A549 (cell line): ENCODE results near the gene RASL10A. TPM values are rescaled to one million over a fixed set of nuclear protein-coding genes. Genes with fewer than 3 reads are reported as not detected.
A peak's percentile ranks its signal among the peaks of the same experiment; 100 is the strongest.

ENCODE experiments used
- ATAC-seq, 2 experiments: fragments of 200-7000 bp in 1 of 2; fragments of >200 bp in 1 of 2; cut with Nextera tagmentation in 1 of 2; cut with Tn5 transposase in 1 of 2; 3 replicates each; pipeline versions ENCODE4 v1.8.0 to v1.9.1; 2018 to 2020; ENCODE audit warnings: mild to moderate bottlenecking in 1 of 2, moderate library complexity in 1 of 2
- CTCF ChIA-PET: fragments of 300-600 bp; sonication (Branson Sonifier 250); formaldehyde crosslinking; extraction: SDS; loops from one replicate; lab custom pipeline; 2021; ENCODE audit warnings: antibody characterized with exemption, inconsistent platforms; lab: Yijun Ruan, JAX
- POLR2A ChIA-PET: fragments of 350-600 bp; formaldehyde crosslinking; extraction: SDS; loops from one replicate; lab custom pipeline; 2021; ENCODE audit warnings: antibody characterized with exemption, inconsistent platforms; lab: Yijun Ruan, JAX
- DNase-seq, 2 experiments: peaks; one replicate each; pipeline versions ENCODE4 v3.0.0 to v3.0.0-alpha.2; 2011 to 2016; ENCODE audit warnings: low read depth in 1 of 2, low spot score in 1 of 2
- FAIRE-seq: peaks from 2 replicates; lab custom pipeline; 2011; peaks lifted over from hg19 to GRCh38; lab: Jason Lieb, UNC
- H3K27ac ChIP-seq, 2 experiments: fragments of >200 bp; sonication (Bioruptor Twin); formaldehyde crosslinking; 3 replicates each; pipeline ENCODE4 v1.5.1; 2016 to 2017
- H3K4me1 ChIP-seq: fragments of >200 bp; sonication (Bioruptor Twin); formaldehyde crosslinking; 3 replicates; pipeline ENCODE4 v1.6.1; 2016
- H3K4me2 ChIP-seq: fragments of >200 bp; sonication (Bioruptor Twin); formaldehyde crosslinking; 3 replicates; pipeline ENCODE4 v1.6.1; 2016
- H3K4me3 ChIP-seq: fragments of >200 bp; sonication (Bioruptor Twin); formaldehyde crosslinking; 3 replicates; pipeline ENCODE4 v1.5.1; 2016
- H3K9me3 ChIP-seq: fragments of >200 bp; sonication (Bioruptor Twin); formaldehyde crosslinking; 3 replicates; pipeline ENCODE4 v1.6.1; 2016
- CBX2 ChIP-seq: fragments of 200-600 bp; sonication (generic); IDR thresholded peaks from 2 replicates; pipeline ENCODE4 v1.6.1; 2016; ENCODE audit warnings: low read depth, mild to moderate bottlenecking, borderline replicate concordance
- CBX8 ChIP-seq: fragments of 200-600 bp; sonication (generic); IDR thresholded peaks from 2 replicates; pipeline ENCODE4 v1.6.1; 2016
- CEBPB ChIP-seq, 2 experiments: fragments of >200 bp in 1 of 2; sonication (Bioruptor Twin) in 1 of 2; formaldehyde crosslinking in 1 of 2; IDR thresholded peaks; 2 replicates each; pipeline ENCODE4 v1.6.1; 2012 to 2016
- CTCF ChIP-seq: fragments of >200 bp; sonication (Bioruptor Twin); formaldehyde crosslinking; IDR thresholded peaks from 3 replicates; pipeline ENCODE4 v1.5.1; 2016
- EP300 ChIP-seq, 2 experiments: fragments of >200 bp; sonication (Bioruptor Twin); formaldehyde crosslinking; IDR thresholded peaks; 2 replicates in 1 of 2; 3 replicates in 1 of 2; pipeline ENCODE4 v1.6.1; 2016 to 2017
- GATA3 ChIP-seq: IDR thresholded peaks from 2 replicates; pipeline ENCODE4 v1.6.1; 2012; ENCODE audit warnings: borderline replicate concordance
- HDAC2 ChIP-seq: fragments of 200-600 bp; sonication (generic); IDR thresholded peaks from 2 replicates; pipeline ENCODE4 v1.6.1; 2016
- HEYL ChIP-seq: fragments of 250-450 bp; sonication (Bioruptor Pico); IDR thresholded peaks from 2 replicates; pipeline ENCODE4 v1.8.0; 2021; ENCODE audit warnings: mild to moderate bottlenecking, moderate library complexity
- HOXA7 ChIP-seq: fragments of 250-450 bp; sonication (Bioruptor Pico); IDR thresholded peaks from 2 replicates; pipeline ENCODE4 v1.5.0; 2020; ENCODE audit warnings: mild to moderate bottlenecking, moderate library complexity
- KDM1A ChIP-seq: fragments of 200-600 bp; sonication (generic); IDR thresholded peaks from 2 replicates; pipeline ENCODE4 v1.6.1; 2016; ENCODE audit warnings: low read depth, mild to moderate bottlenecking
- KDM5A ChIP-seq: fragments of 200-600 bp; sonication (generic); IDR thresholded peaks from 2 replicates; pipeline ENCODE4 v1.6.1; 2016; ENCODE audit warnings: antibody characterized with exemption, mild to moderate bottlenecking
- MAZ ChIP-seq: fragments of 150-350 bp; IDR thresholded peaks from 2 replicates; pipeline ENCODE4 v1.6.1; 2014; ENCODE audit warnings: antibody characterized with exemption, low read depth, low read length, borderline replicate concordance
- MYC ChIP-seq: IDR thresholded peaks from 2 replicates; pipeline ENCODE4 v1.6.1; 2012; ENCODE audit warnings: mild to moderate bottlenecking, inconsistent platforms, low read length, improper control_type of control experiment, borderline replicate concordance
- NR3C1 ChIP-seq: fragments of >200 bp; sonication (Bioruptor Twin); formaldehyde crosslinking; IDR thresholded peaks from 3 replicates; pipeline ENCODE4 v1.6.1; 2017
- PHF8 ChIP-seq: fragments of 200-600 bp; sonication (generic); IDR thresholded peaks from 2 replicates; pipeline ENCODE4 v1.6.1; 2016; ENCODE audit warnings: low read depth, mild to moderate bottlenecking, antibody characterized with exemption, moderate library complexity, borderline replicate concordance
- POLR2A ChIP-seq: IDR thresholded peaks from 2 replicates; pipeline ENCODE4 v1.6.1; 2012; ENCODE audit warnings: mild to moderate bottlenecking, low read length
- RAD21 ChIP-seq, 2 experiments: fragments of >200 bp in 1 of 2; sonication (Bioruptor Twin) in 1 of 2; formaldehyde crosslinking in 1 of 2; IDR thresholded peaks in 1 of 2; conservative IDR thresholded peaks in 1 of 2; 2 replicates in 1 of 2; 3 replicates in 1 of 2; pipeline ENCODE4 v1.6.1; 2012 to 2018; ENCODE audit warnings: inconsistent platforms in 1 of 2
- RARB ChIP-seq: fragments of 250-450 bp; sonication (Bioruptor Pico); IDR thresholded peaks from 2 replicates; pipeline ENCODE4 v1.8.0; 2021; ENCODE audit warnings: mild to moderate bottlenecking, moderate library complexity
- RCOR1 ChIP-seq: fragments of 150-350 bp; IDR thresholded peaks from 2 replicates; pipeline ENCODE4 v1.6.1; 2014; ENCODE audit warnings: antibody characterized with exemption, low read length, low read depth
- RFX5 ChIP-seq: fragments of 450-650 bp; IDR thresholded peaks from 2 replicates; pipeline ENCODE4 v1.7.1; 2014; ENCODE audit warnings: antibody characterized with exemption, mild to moderate bottlenecking, moderate library complexity
- SMC3 ChIP-seq: fragments of >200 bp; sonication (Bioruptor Twin); formaldehyde crosslinking; IDR thresholded peaks from 3 replicates; pipeline ENCODE4 v1.6.1; 2018; ENCODE audit warnings: inconsistent platforms
- TFCP2L1 ChIP-seq: fragments of 250-450 bp; sonication (Bioruptor Pico); IDR thresholded peaks from 2 replicates; pipeline ENCODE4 v1.5.0; 2021; ENCODE audit warnings: mild to moderate bottlenecking
- ZNF302 ChIP-seq: fragments of 250-450 bp; sonication (Bioruptor Pico); IDR thresholded peaks from 2 replicates; pipeline ENCODE4 v1.9.0; 2021; ENCODE audit warnings: inconsistent platforms, mild to moderate bottlenecking, moderate library complexity
- ZSCAN20 ChIP-seq: fragments of 250-450 bp; sonication (Bioruptor Pico); IDR thresholded peaks from 2 replicates; pipeline ENCODE4 v1.8.0; 2022; ENCODE audit warnings: mild to moderate bottlenecking, moderate library complexity
- WGBS: methylation state at CpG from one replicate; pipeline ENCODE4 v1.1.6; 2017; ENCODE audit errors: missing lambda C conversion rate; 5-methylcytosine and 5-hydroxymethylcytosine counted together
- polyA plus RNA-seq, 4 experiments: library from polyadenylated mRNA; depleted of rRNA in 3 of 4; stranded (reverse); fragments of >200 nt; fragmentation: RNase III in 1 of 4; extraction: RNeasy Plus Mini Kit Qiagen cat#74134 plus additional on column Dnase treatment in 1 of 4; gene quantifications; 2 replicates in 3 of 4; 3 replicates in 1 of 4; pipeline ENCODE4 v1.2.3, GENCODE V29; 2011 to 2017
- TF ChIP-seq, protein P1 (sequence below): fragments of 250-450 bp; sonication (Bioruptor Pico); IDR thresholded peaks from 2 replicates; pipeline ENCODE4 v1.5.0; 2021; ENCODE audit warnings: mild to moderate bottlenecking, moderate library complexity, borderline replicate concordance
- TF ChIP-seq, protein P2 (sequence below): fragments of 150-350 bp; IDR thresholded peaks from 2 replicates; pipeline ENCODE4 v1.6.1; 2014; ENCODE audit warnings: low read depth, mild to moderate bottlenecking, low read length
- TF ChIP-seq, protein P3 (sequence below): IDR thresholded peaks from 2 replicates; pipeline ENCODE4 v1.6.1; 2012

RASL10A gene
- polyA plus RNA-seq, 2 of the 4 experiments (the other 2 are of a cell fraction): 0.08 to 0.25 TPM

DNA sequence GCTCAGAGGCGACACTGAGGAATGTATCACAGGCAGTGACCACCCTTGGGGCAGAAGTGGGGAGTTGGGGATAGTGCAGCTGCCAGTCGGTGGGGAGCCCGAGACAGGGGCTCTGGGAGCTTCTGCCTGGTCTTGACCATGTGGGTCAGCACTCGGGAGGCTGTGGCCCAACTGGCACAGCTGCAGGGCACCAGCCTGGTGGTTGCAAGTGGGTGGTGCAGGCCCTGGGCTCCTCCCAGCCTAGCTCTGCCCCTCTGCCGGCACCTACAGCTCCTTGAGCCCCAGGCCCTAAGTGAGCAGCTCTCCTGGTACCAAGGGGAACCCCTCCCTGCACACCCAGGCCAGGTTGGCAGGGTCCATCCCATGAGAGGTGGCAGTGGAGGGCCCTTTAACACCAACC lies 12.6 kb upstream of the RASL10A start:
- 94% methylated on average over 3 of the region's 5 CpGs for WGBS
- Histone ChIP-seq H3K27ac (no peak overlapping the region), H3K4me2 (no peak overlapping the region), H3K4me3 (no peak overlapping the region), H3K9me3 (no peaks in the 10 kb centered on the region), H3K4me1 (no peaks in the 10 kb centered on the region)
- FAIRE-seq (no peak), DNase-seq (no peak), ATAC-seq (peak; percentile 65 to 81; a peak in 5 of 6 replicates)
- POLR2A ChIA-PET: no interaction called here
- TF ChIP-seq CTCF (no peak), TFCP2L1 (CRISPR knock-in tag) (no peak), RARB (CRISPR knock-in tag) (no peak), RAD21 (conservative IDR thresholded peaks at IDR 0.05 in 1 of 2, IDR thresholded peaks at IDR 0.05 in 1 of 2) (no peak), CEBPB (IDR thresholded peaks at IDR 0.05) (no peak), HDAC2 (no peak), MYC (no peak), MAZ (no peak), PHF8 (no peak), ZSCAN20 (CRISPR knock-in tag) (no peak), CBX2 (no peak), KDM1A (no peak), NR3C1 (no peak)
- TF ChIP-seq, protein P1, sequence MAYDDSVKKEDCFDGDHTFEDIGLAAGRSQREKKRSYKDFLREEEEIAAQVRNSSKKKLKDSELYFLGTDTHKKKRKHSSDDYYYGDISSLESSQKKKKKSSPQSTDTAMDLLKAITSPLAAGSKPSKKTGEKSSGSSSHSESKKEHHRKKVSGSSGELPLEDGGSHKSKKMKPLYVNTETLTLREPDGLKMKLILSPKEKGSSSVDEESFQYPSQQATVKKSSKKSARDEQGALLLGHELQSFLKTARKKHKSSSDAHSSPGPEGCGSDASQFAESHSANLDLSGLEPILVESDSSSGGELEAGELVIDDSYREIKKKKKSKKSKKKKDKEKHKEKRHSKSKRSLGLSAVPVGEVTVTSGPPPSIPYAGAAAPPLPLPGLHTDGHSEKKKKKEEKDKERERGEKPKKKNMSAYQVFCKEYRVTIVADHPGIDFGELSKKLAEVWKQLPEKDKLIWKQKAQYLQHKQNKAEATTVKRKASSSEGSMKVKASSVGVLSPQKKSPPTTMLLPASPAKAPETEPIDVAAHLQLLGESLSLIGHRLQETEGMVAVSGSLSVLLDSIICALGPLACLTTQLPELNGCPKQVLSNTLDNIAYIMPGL: no peak
- TF ChIP-seq, protein P2, sequence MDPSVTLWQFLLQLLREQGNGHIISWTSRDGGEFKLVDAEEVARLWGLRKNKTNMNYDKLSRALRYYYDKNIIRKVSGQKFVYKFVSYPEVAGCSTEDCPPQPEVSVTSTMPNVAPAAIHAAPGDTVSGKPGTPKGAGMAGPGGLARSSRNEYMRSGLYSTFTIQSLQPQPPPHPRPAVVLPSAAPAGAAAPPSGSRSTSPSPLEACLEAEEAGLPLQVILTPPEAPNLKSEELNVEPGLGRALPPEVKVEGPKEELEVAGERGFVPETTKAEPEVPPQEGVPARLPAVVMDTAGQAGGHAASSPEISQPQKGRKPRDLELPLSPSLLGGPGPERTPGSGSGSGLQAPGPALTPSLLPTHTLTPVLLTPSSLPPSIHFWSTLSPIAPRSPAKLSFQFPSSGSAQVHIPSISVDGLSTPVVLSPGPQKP: no peak
- CTCF ChIA-PET: no interaction called here

DNA sequence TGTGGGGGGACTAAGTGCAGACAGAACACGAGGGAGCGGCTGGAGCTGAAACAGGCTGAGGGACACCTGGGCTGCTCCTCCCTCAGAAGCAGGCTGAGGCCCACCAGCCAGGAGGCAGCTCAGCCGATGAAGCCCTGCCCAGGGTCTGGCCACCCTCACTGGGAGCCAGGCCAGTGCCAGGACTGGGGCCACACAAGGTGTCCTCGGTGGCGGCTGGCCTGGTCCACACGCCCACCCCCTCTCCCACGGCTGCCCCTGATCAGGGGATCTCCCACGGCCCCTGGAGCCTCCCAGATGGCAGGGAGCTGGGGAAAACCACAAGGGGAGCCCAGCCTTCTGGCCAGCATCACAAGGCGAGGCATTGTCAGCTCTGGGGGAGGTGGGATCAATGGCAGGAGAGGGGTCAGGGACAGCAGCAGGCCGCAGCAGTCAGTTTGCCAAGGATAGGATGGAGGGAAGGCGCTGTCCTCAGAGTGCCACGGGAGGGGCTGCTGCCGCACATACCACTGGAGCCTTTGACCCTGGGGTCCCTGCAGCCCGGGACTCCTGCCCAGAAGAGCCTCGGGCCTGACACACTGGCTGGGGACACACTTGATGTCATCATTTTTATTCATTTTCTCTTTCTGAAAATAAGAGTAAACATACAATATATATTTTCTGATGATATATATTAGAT lies 11.7 kb upstream of the RASL10A start:
- WGBS: 91% methylated on average over 6 of the region's 15 CpGs
- no peak for DNase-seq
- no peak overlapping the region for H3K27ac ChIP-seq
- ChIA-PET CTCF (interaction anchor here (1.1 to 1.8 kb wide), 3 partner anchors 13 to 32 kb away, joined by 3 to 6 read pairs (median 6); partner anchors contain the start of gene RASL10A), POLR2A (no interaction called here)
- no peak for FAIRE-seq
- ATAC-seq: no peak
- no peak overlapping the region for H3K4me2 ChIP-seq
- no peak for TF ChIP-seq KDM1A
- TF ChIP-seq RFX5: no peak
- no peak for TF ChIP-seq GATA3
- TF ChIP-seq EP300 (IDR thresholded peaks at IDR 0.05): no peak
- TF ChIP-seq, protein P3, sequence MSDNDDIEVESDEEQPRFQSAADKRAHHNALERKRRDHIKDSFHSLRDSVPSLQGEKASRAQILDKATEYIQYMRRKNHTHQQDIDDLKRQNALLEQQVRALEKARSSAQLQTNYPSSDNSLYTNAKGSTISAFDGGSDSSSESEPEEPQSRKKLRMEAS: no peak
- TF ChIP-seq RAD21 (conservative IDR thresholded peaks at IDR 0.05 in 1 of 2, IDR thresholded peaks at IDR 0.05 in 1 of 2): no peak
- TF ChIP-seq ZNF302 (CRISPR knock-in tag): no peak
- TF ChIP-seq HEYL (CRISPR knock-in tag): no peak
- TF ChIP-seq HOXA7 (CRISPR knock-in tag): no peak
- TF ChIP-seq CBX2: no peak
- TF ChIP-seq SMC3: no peak
- no peak for TF ChIP-seq POLR2A
- no peak for TF ChIP-seq RCOR1
- no peak for TF ChIP-seq ZSCAN20 (CRISPR knock-in tag)
- no peak for TF ChIP-seq CBX8
- no peak for TF ChIP-seq KDM5A
- TF ChIP-seq, all 56 proteins: peak for 0
- Histone ChIP-seq H3K9me3 (no peaks in the 10 kb centered on the region), H3K4me1 (no peaks in the 10 kb centered on the region), H3K4me3 (no peak overlapping the region)
